ENCODE data around the gene IQGAP2. TPM values are rescaled to one million over a fixed set of nuclear protein-coding genes. Genes with fewer than 3 reads are reported as not detected.
A peak's percentile ranks its signal among the peaks of the same experiment; 100 is the strongest.
"Not testable (repeated sequence)": the region's sequence is repeated elsewhere in the genome, so short reads cannot be mapped to it uniquely, and the experiment has no call there.

IQGAP2 gene, protein sequence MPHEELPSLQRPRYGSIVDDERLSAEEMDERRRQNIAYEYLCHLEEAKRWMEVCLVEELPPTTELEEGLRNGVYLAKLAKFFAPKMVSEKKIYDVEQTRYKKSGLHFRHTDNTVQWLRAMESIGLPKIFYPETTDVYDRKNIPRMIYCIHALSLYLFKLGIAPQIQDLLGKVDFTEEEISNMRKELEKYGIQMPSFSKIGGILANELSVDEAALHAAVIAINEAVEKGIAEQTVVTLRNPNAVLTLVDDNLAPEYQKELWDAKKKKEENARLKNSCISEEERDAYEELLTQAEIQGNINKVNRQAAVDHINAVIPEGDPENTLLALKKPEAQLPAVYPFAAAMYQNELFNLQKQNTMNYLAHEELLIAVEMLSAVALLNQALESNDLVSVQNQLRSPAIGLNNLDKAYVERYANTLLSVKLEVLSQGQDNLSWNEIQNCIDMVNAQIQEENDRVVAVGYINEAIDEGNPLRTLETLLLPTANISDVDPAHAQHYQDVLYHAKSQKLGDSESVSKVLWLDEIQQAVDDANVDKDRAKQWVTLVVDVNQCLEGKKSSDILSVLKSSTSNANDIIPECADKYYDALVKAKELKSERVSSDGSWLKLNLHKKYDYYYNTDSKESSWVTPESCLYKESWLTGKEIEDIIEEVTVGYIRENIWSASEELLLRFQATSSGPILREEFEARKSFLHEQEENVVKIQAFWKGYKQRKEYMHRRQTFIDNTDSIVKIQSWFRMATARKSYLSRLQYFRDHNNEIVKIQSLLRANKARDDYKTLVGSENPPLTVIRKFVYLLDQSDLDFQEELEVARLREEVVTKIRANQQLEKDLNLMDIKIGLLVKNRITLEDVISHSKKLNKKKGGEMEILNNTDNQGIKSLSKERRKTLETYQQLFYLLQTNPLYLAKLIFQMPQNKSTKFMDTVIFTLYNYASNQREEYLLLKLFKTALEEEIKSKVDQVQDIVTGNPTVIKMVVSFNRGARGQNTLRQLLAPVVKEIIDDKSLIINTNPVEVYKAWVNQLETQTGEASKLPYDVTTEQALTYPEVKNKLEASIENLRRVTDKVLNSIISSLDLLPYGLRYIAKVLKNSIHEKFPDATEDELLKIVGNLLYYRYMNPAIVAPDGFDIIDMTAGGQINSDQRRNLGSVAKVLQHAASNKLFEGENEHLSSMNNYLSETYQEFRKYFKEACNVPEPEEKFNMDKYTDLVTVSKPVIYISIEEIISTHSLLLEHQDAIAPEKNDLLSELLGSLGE (N-terminal part only)
- total RNA-seq (2014; rRNA removed; shearing (Covaris generic)) = 3.6 and 4.0 TPM in 2 replicates

DNA sequence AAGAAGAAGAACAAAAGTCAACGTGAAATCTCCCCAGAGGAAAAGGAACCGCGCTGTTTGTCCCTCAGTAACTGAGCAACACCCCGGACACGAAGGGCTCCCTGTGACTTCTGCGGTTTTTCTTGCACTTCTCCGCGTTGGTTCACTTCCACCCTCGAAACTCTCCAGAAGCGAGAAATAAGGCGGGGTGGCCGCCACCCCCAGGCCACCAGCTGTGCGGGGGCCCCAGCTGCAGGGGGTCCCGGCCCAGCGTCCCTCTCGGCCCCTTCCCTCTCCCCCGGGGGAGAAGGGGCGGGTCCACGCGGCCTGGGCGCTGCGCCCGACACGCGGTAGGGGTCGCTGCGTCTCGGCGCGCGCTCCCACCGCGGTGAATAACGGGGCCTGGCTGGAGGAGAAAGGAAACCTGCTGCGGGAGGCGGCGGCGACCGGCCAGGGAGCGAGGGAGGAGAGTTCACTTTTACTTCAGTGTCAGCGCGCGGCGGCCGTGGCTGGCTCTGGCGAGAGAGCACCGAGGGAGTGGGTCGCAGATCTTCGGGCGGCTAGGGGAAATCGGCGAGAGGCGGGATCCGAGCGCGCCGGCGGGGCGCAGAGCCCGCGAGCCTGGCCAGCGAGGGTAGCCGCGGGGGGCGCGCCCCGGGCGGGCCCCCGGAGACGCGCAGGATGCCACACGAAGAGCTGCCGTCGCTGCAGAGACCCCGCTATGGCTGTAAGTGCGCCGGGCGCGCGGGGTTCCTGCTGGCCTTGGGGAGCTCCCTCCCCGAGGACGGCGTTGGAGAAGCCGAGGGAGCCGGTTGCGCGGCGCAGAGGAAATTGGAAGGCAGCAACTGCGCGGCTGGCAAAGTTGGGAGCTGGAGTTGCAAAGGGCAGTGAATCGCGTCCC is at the start of gene IQGAP2:
Gene IQGAP2, plus strand, starts transcription at position 400 of the 880 bp plus-strand sequence. Its CDS starts 261 bp downstream, at position 661.
- DNase-seq (ENCODE audit: low spot score) = peak; percentile 46

- no peak for DNase-seq (ENCODE audit: low spot score)
Measured at GRCh38 chr5:76356887-76357286, 46.2 kb upstream of the IQGAP2 start.

GRCh38 chr5:76363352-76364225 is 39.5 kb upstream of the IQGAP2 start:
- DNase-seq (ENCODE audit: low spot score) = no peak

DNA sequence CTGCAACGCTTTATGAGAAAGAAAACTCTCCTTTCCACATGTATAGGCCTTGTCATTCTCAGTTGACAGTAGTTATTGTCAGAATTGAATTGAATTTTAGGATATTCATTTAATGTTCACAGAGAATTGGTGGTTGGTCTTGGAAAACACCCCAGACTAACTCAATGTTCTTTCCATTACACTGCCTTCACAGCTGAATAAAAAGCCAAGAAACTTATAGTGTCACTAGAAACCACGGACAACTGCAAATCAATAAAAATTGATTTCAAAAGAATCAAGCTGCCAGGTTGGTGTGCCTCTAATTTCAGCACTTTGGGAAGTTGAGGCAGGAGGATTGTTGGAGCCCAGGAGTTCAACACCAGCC is 38.9 kb upstream of the IQGAP2 start:
- no peak for DNase-seq (ENCODE audit: low spot score)

DNA sequence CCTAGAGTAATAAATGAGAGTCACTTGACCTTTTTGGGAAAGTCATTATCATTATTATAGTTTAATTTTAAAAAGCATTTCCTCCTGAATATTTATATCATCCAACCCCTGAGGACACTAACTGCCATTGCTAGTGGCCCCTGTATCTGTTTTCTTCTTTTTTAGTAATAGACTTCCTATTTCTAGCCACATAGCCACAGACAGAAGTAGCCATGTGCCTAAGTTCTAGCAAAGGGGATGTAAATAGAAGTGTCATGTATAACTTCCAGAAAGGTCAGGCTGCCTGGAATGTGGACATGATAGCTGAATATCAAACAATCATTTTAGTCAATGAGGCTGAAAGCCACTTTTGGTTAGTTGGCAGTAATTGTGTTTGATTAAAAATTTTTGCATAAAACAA is 37.5 kb upstream of the IQGAP2 start:
- no peak for DNase-seq (ENCODE audit: low spot score)

- DNase-seq (ENCODE audit: low spot score) = no peak
Measured at GRCh38 chr5:76366596-76366995, 36.5 kb upstream of the IQGAP2 start.

DNA sequence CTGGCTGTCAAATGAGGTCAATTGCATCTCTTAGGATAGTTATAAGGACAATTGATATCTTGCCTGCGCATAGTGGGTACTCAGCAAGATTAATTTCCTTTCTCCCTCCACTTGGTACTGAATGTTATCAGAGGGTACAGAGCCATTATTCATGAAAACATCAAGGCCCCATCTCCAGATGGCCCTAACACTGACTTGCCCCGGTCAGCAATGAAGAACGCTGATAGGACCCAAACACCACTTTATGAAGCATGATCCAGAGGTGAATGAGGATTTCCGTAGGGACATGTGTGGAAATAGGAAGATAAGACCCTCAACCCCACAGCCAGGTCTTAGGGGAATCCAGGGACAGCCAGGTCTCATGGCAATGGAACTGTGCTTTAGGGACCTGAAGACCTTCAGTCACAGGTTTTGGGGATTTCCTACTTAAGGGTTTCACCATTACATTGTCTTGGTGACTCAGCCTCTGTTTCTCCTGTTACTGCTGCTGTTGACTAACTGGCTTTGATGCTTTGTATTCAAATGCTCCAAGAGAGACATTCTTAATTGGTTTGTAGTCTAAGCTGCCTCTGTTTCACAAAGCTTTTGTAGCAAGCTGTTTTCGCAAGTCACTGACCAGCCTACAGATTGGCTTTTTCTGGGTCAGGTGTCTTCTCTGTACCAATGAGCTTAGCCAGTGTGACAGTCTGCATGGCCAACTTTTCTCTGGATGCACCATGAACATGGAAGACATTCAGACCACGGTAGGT is 35.3 kb upstream of the IQGAP2 start:
- DNase-seq (ENCODE audit: low spot score) = no peak

DNA sequence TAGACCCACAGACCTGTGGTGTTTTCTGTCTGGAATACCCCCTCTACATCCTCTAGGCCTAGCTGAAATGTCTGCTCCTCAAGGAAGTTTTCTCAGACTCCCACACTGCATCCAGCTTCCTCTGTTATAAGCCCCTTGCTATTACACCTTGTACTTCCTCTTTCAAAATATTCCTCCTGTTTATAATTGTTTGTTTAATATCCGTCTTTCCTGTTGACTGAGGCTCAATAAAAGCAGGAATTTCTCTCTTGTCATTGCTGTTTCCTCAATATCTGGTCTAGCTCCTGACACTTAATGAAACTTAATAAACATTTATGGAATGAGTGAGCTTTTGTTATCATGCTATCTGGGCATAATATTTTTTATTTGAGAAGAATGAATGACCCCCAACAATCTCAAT is 34.1 kb upstream of the IQGAP2 start:
- no peak for DNase-seq (ENCODE audit: low spot score)

DNA sequence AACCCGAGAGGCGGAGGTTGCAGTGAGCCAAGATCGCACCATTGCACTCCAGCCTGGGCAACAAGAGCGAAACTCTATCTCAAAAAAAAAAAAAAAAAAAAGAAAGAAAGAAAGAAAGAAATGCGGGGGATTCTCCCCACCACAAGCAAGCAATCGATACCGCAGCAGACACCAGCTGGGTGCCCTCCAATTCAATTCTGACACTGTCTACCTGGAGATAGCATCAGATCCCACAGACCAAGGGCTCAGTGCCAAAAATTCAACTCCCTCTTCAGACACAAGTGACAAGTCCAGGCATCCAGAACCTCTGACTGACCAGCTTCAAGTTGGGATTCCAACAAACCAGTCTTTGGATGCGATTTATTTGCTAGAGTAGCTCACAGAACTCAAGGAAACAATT is 33.4 kb upstream of the IQGAP2 start:
- not testable (repeated sequence) for DNase-seq (ENCODE audit: low spot score)

DNA sequence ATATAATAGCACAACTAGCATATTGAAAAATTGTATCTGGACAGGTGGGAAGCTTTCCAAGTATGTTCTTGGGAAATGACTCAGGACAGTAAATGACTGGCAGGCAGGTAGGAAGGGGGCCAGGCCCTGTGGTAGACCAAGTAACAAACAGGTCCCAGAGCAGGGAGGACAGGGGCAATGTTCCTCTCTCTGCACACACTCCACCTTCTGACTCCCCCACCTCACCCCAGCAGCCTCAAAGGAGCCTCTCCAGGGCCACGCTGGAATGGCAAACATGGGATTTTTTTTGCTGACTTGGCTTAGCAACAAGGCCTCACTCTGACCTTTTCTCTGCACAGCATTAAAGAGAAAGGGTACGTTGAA is 31.1 kb upstream of the IQGAP2 start:
- no peak for DNase-seq (ENCODE audit: low spot score)

DNA sequence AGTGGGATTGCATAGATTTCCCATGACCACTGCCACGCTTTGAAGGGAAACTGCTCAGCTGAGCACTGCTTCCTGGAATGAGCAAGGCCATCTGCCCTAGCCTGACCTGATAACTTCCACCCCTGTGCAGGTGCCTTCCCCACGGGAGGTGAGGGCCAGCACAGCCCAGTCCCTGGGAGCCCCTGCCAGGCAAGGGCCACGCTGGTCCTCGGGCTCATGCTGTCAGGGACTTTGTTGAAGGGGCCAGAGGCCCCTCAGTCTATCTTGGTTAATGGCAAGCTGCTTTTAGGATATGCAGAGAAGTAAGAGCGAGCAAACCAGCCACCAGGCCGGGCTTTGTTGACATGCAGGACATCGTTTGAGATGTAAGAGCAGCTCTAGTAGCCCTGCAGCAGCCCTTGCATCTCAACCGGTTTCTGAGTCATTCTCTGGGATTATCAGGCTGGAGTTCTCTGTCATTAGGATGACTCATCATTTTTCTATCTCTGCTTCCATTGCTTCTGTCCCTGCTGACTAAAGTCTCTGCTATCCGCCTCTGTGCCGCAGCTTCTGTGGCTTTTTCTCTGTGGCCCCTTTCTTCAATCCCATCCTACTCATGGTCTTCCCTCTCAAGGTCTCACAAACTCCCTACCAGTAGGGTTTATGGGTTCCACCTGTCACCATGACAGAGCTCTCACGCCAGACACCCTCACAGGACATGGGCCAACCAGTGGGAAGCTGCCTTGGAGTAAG is 30.6 kb upstream of the IQGAP2 start:
- peak; percentile 82 for DNase-seq (ENCODE audit: low spot score)

DNA sequence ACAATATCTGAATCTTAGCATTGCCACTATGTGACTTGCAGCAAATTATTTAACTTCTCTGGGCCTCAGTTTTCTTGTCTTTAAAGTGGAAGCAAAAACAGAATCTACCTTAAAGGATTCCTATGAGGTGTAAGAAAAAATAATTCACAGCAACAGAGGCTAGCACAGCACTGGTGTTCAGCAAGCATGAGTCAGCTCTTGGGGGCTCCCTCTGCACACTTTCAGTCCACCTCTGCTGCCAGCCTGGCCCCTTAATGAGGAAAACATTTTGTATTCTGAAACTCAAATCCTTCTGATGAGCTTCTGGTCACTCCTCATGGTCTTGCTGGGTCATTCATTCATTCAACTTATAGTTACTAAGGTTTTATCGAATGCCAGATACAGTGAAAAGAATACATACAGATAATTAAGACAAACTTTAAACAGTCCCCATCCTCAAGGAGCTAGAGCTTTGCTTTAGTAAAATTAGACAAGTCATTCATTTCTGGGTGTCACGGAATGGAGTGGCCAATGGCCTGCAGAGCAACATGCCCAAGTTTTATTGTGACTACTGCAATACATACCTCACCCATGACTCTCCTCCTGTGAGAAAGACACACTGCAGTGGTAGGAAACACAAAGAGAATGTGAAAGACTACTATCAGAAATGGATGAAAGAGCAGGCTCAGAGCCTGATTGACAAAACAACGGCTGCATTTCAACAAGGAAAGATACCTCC is 26.8 kb upstream of the IQGAP2 start:
- no peak for DNase-seq (ENCODE audit: low spot score)

DNA sequence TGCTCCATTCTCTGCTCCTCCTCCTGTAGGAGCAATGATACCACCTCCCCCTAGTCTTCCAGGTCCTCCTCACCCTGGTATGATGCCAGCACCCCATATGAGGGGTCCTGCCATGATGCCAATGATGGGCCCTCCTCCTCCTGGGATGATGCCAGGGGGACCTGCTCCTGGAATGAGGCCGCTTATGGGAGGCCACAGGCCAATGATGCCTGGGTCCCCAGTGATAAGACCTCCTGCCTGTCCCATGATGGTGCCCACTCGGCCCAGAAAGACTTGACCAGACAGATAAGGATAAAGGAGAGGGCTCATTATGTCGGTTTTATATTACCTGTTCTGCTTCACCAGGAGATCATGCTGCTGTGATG is 26.2 kb upstream of the IQGAP2 start:
- DNase-seq (ENCODE audit: low spot score) = no peak

DNA sequence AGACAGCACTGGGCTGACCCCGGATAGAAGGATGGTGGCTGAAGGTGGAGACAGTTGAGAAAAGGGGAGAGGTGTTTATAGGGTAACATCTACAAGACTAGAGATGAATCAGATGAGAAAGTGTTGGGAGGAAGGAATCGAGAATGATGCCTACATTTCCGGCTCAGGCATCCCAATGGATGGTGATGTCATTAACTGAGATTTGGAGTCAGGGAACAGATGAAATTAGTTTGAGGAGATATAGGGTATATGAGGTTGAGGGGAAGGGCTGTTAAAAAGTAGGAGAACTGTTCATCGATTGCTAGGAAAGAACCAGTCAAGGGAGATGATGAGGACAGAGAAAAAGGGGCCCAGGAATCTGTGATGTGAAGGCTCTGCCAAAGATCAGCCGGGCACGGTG is 24.7 kb upstream of the IQGAP2 start:
- DNase-seq (ENCODE audit: low spot score) = no peak

GRCh38 chr5:76379316-76379715 is 23.8 kb upstream of the IQGAP2 start:
- no peak for DNase-seq (ENCODE audit: low spot score)

GRCh38 chr5:76379855-76380254 is 23.2 kb upstream of the IQGAP2 start:
- DNase-seq (ENCODE audit: low spot score) = no peak

GRCh38 chr5:76380346-76381066 is 22.6 kb upstream of the IQGAP2 start:
- no peak for DNase-seq (ENCODE audit: low spot score)
